HCT116 (cell line): Measurements from ENCODE around the gene RPRD1B.

Source experiments
- EZH2phosphoT487 ChIP-seq: fragments of 200-600 bp; IDR thresholded peaks from 2 replicates; pipeline ENCODE4 v1.6.1; 2018; ENCODE audit warnings: antibody characterized with exemption, borderline replicate concordance
- FOSL1 ChIP-seq: IDR thresholded peaks from 2 replicates; pipeline ENCODE4 v1.6.1; 2012; ENCODE audit warnings: low read depth
- POLR2AphosphoS5 ChIP-seq: IDR thresholded peaks from 2 replicates; pipeline ENCODE4 v1.6.1; 2011; ENCODE audit warnings: mild to moderate bottlenecking, low read depth, low read length, moderate library complexity

- no peak for TF ChIP-seq EZH2phosphoT487
- no peak for TF ChIP-seq POLR2AphosphoS5
- no peak for TF ChIP-seq FOSL1
Measured at GRCh38 chr20:38092260-38092857, 58.8 kb downstream of the RPRD1B start.
